Thoracic aorta (tissue), 2 donors: Measurements from ENCODE around the gene SHANK3. TPM values are rescaled to one million over a fixed set of nuclear protein-coding genes. Genes with fewer than 3 reads are reported as not detected.

Experiments
- ATAC-seq: fragments of 150-250 bp; one replicate; pipeline ENCODE4 v1.8.0; 2017; ENCODE audit warnings: low read depth; ENCODE audit not compliant: insufficient number of reproducible peaks, low FRiP score
- DNase-seq: peaks from one replicate; pipeline ENCODE4 v3.0.0-alpha.2; 2020; ENCODE audit warnings: low spot score
- H3K27ac ChIP-seq, 2 donors: fragments of 200-600 bp; sonication (generic); 1 replicate in 1 of 2; 2 replicates in 1 of 2; pipeline ENCODE4 v1.5.1; 2016; ENCODE audit warnings: mild to moderate bottlenecking in 2 of 2, moderate library complexity in 2 of 2
- H3K27me3 ChIP-seq: fragments of 200-600 bp; sonication (generic); replicated peaks from 2 replicates; pipeline ENCODE4 v1.6.0; 2016; ENCODE audit warnings: mild to moderate bottlenecking; ENCODE audit not compliant: insufficient read depth
- H3K36me3 ChIP-seq: fragments of 200-600 bp; sonication (generic); one replicate; pipeline ENCODE4 v1.5.1; 2016
- H3K4me1 ChIP-seq, 2 donors: fragments of 200-600 bp; sonication (generic); 1 replicate in 1 of 2; 2 replicates in 1 of 2; pipeline versions ENCODE4 v1.5.1 to v1.6.0; 2016; ENCODE audit warnings: low read depth in 2 of 2, mild to moderate bottlenecking in 1 of 2; ENCODE audit not compliant: control insufficient read depth in 1 of 2
- H3K4me3 ChIP-seq: fragments of 200-600 bp; sonication (generic); 2 replicates; pipeline ENCODE4 v1.5.1; 2016; ENCODE audit warnings: mild to moderate bottlenecking
- H3K9me3 ChIP-seq: fragments of 200-600 bp; sonication (generic); 2 replicates; pipeline ENCODE4 v1.5.1; 2016
- total RNA-seq, 2 donors: library from RNA; depleted of rRNA; stranded (reverse); fragments of >200 nt; gene quantifications; one replicate each; pipeline versions ENCODE4 v1.1.0 to v1.2.3, GENCODE V29; 2016
- TF ChIP-seq, protein P1 (sequence below): fragments of 200-600 bp; sonication (generic); IDR thresholded peaks from one replicate; pipeline ENCODE4 v1.5.1; 2019; ENCODE audit warnings: antibody characterized with exemption

SHANK3 gene
- total RNA-seq, 2 donors from 2014 or later = 10.7 to 14.3 TPM

DNA sequence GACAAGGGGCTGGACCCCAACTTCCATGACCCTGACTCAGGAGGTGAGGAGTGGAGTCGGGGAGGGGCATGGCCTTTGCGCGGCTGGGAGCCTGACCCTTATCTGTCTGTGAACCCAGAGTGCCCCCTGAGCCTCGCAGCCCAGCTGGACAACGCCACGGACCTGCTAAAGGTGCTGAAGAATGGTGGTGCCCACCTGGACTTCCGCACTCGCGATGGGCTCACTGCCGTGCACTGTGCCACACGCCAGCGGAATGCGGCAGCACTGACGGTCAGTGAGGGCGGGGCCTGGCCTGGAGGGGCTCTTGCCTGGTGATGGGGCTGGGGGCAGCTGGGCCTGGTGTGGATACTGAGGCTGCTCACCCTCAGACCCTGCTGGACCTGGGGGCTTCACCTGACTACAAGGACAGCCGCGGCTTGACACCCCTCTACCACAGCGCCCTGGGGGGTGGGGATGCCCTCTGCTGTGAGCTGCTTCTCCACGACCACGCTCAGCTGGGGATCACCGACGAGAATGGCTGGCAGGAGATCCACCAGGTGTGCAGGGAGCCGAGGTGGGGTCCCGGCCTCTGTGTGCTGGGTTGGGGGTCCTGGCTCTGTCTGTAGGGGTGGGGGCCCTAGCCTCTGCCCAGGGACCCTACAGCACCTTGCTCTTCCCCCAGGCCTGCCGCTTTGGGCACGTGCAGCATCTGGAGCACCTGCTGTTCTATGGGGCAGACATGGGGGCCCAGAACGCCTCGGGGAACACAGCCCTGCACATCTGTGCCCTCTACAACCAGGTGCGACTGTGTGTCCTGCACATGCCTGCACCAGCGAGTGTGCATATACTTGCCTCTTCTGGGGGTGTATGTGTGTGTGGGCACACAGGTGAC is 6.3 kb downstream of the SHANK3 start:
- no peaks in the 10 kb centered on the region for H3K9me3 ChIP-seq
- no peaks in the 10 kb centered on the region for H3K4me1 ChIP-seq
- H3K27me3 ChIP-seq = no peaks in the 10 kb centered on the region
- no peak overlapping the region for H3K4me3 ChIP-seq
- DNase-seq (no peak), ATAC-seq (no peak)
- H3K36me3 ChIP-seq = no peaks in the 10 kb centered on the region
- H3K27ac ChIP-seq = no peak overlapping the region
- TF ChIP-seq, protein P1, sequence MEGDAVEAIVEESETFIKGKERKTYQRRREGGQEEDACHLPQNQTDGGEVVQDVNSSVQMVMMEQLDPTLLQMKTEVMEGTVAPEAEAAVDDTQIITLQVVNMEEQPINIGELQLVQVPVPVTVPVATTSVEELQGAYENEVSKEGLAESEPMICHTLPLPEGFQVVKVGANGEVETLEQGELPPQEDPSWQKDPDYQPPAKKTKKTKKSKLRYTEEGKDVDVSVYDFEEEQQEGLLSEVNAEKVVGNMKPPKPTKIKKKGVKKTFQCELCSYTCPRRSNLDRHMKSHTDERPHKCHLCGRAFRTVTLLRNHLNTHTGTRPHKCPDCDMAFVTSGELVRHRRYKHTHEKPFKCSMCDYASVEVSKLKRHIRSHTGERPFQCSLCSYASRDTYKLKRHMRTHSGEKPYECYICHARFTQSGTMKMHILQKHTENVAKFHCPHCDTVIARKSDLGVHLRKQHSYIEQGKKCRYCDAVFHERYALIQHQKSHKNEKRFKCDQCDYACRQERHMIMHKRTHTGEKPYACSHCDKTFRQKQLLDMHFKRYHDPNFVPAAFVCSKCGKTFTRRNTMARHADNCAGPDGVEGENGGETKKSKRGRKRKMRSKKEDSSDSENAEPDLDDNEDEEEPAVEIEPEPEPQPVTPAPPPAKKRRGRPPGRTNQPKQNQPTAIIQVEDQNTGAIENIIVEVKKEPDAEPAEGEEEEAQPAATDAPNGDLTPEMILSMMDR = no peak

DNA sequence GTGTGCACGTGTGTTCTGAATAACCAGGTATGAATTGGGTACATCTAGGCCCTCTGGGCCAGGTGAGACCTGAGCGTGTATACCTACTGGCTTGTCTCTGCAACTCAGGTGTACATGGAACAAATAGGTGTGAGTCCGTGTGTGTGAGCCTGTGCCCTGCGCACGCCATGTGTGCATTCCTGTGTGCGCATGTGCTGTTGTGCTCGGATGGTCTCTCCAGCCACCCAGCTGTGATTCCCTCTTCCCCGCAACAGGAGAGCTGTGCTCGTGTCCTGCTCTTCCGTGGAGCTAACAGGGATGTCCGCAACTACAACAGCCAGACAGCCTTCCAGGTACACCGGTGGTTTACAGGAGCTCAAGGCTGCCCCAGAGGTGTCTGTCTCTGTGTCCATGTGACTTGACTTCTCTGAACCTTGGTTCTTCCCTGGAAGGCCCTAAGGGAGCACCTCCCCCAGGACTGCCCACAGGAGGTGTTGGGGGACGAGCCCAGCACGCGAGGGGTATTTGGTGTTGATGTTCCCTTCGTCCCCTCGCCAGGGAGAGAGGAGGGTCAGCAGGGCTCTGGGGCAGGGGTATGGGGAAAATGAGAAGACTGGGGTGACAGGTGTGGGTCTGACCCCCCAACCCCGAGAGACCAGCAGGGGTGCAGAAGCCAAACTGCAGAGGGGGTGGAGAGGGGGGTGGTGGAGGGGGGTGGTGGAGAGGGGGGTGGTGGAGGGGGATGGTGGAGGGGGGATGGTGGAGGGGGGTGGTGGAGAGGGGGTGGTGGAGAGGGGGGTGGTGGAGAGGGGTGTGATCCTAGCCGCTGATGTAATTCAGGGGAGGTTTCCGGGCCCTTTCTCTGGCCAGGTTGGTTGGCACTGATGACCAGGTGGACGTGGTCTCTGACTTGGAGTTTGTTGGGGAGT is 10.7 kb downstream of the SHANK3 start:
- DNase-seq = no peak
- Histone ChIP-seq H3K9me3 (no peaks in the 10 kb centered on the region), H3K4me1 (no peaks in the 10 kb centered on the region), H3K27ac (no peak overlapping the region), H3K4me3 (no peak overlapping the region), H3K27me3 (no peaks in the 10 kb centered on the region), H3K36me3 (no peaks in the 10 kb centered on the region)
- TF ChIP-seq, protein P1 = no peak
- no peak for ATAC-seq

- no peak overlapping the region for H3K4me3 ChIP-seq
- H3K27me3 ChIP-seq = no peaks in the 10 kb centered on the region
- TF ChIP-seq, protein P1 = no peak
- no peak overlapping the region for H3K27ac ChIP-seq
- DNase-seq (no peak), ATAC-seq (no peak)
- no peaks in the 10 kb centered on the region for H3K9me3 ChIP-seq
- no peaks in the 10 kb centered on the region for H3K36me3 ChIP-seq
- no peaks in the 10 kb centered on the region for H3K4me1 ChIP-seq
These were observed 11.4 kb downstream of the SHANK3 start for GRCh38 chr22:50683994-50684371.

DNA sequence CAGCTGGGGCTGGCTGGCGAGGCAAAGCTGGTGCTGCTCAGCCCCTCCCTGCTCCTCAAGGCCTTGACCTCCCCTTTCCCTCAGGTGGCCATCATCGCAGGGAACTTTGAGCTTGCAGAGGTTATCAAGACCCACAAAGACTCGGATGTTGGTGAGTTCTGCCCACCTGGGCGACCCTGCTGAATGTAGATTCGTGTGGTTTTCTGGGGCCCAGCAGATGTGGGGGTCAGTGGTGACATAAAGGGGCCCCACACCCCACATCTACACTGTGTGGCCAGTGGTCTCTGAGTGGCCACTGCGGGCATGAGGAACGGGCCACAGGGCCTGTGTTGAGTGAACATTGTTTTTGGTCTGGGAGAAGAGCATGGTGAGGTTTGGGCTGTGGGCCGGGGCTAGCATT is 11.9 kb downstream of the SHANK3 start:
- Histone ChIP-seq H3K4me1 (no peaks in the 10 kb centered on the region), H3K36me3 (no peaks in the 10 kb centered on the region), H3K27me3 (no peaks in the 10 kb centered on the region), H3K9me3 (no peaks in the 10 kb centered on the region), H3K27ac (no peak overlapping the region), H3K4me3 (no peak overlapping the region)
- DNase-seq = no peak
- no peak for ATAC-seq
- TF ChIP-seq, protein P1 = no peak

GRCh38 chr22:50684986-50685385 is 12.4 kb downstream of the SHANK3 start:
- H3K4me3 ChIP-seq = no peak overlapping the region
- no peak for ATAC-seq

More at GRCh38 chr22:50684986-50685385, 12.4 kb downstream of the SHANK3 start:
- H3K9me3 ChIP-seq = no peaks in the 10 kb centered on the region
- no peaks in the 10 kb centered on the region for H3K36me3 ChIP-seq
- no peaks in the 10 kb centered on the region for H3K27me3 ChIP-seq
- no peak for DNase-seq
- TF ChIP-seq, protein P1 = no peak
- no peak overlapping the region for H3K27ac ChIP-seq
- H3K4me1 ChIP-seq = no peaks in the 10 kb centered on the region
